ENCODE data around the gene CTSD.

Gene CTSD

GRCh38 chr11:1706634-1707400 is 56.9 kb downstream of the CTSD start:
- no peak for TF ChIP-seq CTCF (IDR thresholded peaks at IDR 0.05; ENCODE audit: low read depth, low read length, missing control alignments)
- H3K27ac ChIP-seq: no peak overlapping the region
- H3K36me3 ChIP-seq (replicated peaks): no peaks in the 10 kb centered on the region
- peaks cover 4% of the 10 kb centered on the region for H3K27me3 ChIP-seq (replicated peaks)
- no peak overlapping the region for H3K4me3 ChIP-seq (ENCODE audit: low read depth, low read length)
- DNase-seq: no peak
- in situ Hi-C loops (cut with HindIII; ENCODE audit: low pct_ligation_motif_present, low sequenced_read_pairs): no loop called here

GRCh38 chr11:1705126-1706052 is 58.3 kb downstream of the CTSD start:
- Histone ChIP-seq H3K27me3 (replicated peaks) (peaks cover 4% of the 10 kb centered on the region), H3K4me3 (ENCODE audit: low read depth, low read length) (no peak overlapping the region), H3K36me3 (replicated peaks) (no peaks in the 10 kb centered on the region), H3K27ac (no peak overlapping the region)
- no peak for TF ChIP-seq CTCF (IDR thresholded peaks at IDR 0.05; ENCODE audit: low read depth, low read length, missing control alignments)
- in situ Hi-C loops (cut with HindIII; ENCODE audit: low pct_ligation_motif_present, low sequenced_read_pairs): no loop called here
- DNase-seq: no peak

- in situ Hi-C loops (cut with HindIII; ENCODE audit: low pct_ligation_motif_present, low sequenced_read_pairs): no loop called here
- H3K27ac ChIP-seq: no peak overlapping the region
- no peak for TF ChIP-seq CTCF (IDR thresholded peaks at IDR 0.05; ENCODE audit: low read depth, low read length, missing control alignments)
- peaks cover 4% of the 10 kb centered on the region for H3K27me3 ChIP-seq (replicated peaks)
- H3K4me3 ChIP-seq (ENCODE audit: low read depth, low read length): no peak overlapping the region
- no peak for DNase-seq
- no peaks in the 10 kb centered on the region for H3K36me3 ChIP-seq (replicated peaks)
Observed at GRCh38 chr11:1703146-1703545, 60.6 kb downstream of the CTSD start.
